OCI-LY7 (cell line): ENCODE results near the gene TRIM28. TPM values are rescaled to one million over a fixed set of nuclear protein-coding genes. Genes with fewer than 3 reads are reported as not detected.

ENCODE experiments used
- BruUV-seq: library from RNA; stranded (reverse); fragments of 400-500 nt; replicated peaks from 2 replicates; lab custom pipeline; 2021; lab: Mats Ljungman, UMichigan
- CTCF ChIA-PET: fragments of 300-600 bp; sonication (Branson Sonifier 250); formaldehyde crosslinking; loops from one replicate; lab custom pipeline; 2022; ENCODE audit warnings: antibody characterized with exemption; ENCODE audit not compliant: unreplicated experiment; lab: Charles Lee
- POLR2A ChIA-PET: fragments of 300-600 bp; sonication (Branson Sonifier 250); formaldehyde crosslinking; loops from one replicate; lab custom pipeline; 2022; ENCODE audit warnings: antibody characterized with exemption; lab: Charles Lee
- DNase-seq: peaks from one replicate; pipeline ENCODE4 v3.0.0-alpha.2; 2015; ENCODE audit warnings: low spot score
- H2AFZ ChIP-seq: fragments of 200-600 bp; sonication (generic), shearing (Covaris generic); 2 replicates; pipeline ENCODE4 v1.6.1; 2014; ENCODE audit warnings: mild to moderate bottlenecking, antibody characterized with exemption, low read length, moderate library complexity
- H3K27ac ChIP-seq: fragments of 200-600 bp; sonication (generic); 2 replicates; pipeline ENCODE4 v1.5.1; 2014; ENCODE audit warnings: mixed run types, low read depth, mild to moderate bottlenecking, moderate library complexity, low read length, inconsistent platforms; ENCODE audit not compliant: poor library complexity, severe bottlenecking
- H3K36me3 ChIP-seq: fragments of 200-600 bp; sonication (generic); 2 replicates; pipeline ENCODE4 v1.6.1; 2014; ENCODE audit warnings: mild to moderate bottlenecking, antibody characterized with exemption, low read length, moderate library complexity, mixed read lengths; ENCODE audit not compliant: insufficient read depth
- H3K4me1 ChIP-seq: fragments of 200-600 bp; sonication (generic); 2 replicates; pipeline ENCODE4 v1.5.1; 2014; ENCODE audit warnings: mild to moderate bottlenecking, low read length; ENCODE audit not compliant: insufficient read depth, poor library complexity, severe bottlenecking
- H3K4me2 ChIP-seq: fragments of 200-600 bp; sonication (generic); 2 replicates; pipeline ENCODE4 v1.6.1; 2014; ENCODE audit warnings: mild to moderate bottlenecking, low read length
- H3K4me3 ChIP-seq: fragments of 200-600 bp; sonication (generic); 2 replicates; pipeline ENCODE4 v1.5.1; 2014; ENCODE audit warnings: mild to moderate bottlenecking, low read depth, low read length; ENCODE audit not compliant: poor library complexity, severe bottlenecking
- H3K79me2 ChIP-seq: fragments of 200-600 bp; sonication (generic); 2 replicates; pipeline ENCODE4 v1.6.1; 2016; ENCODE audit warnings: low read depth, mild to moderate bottlenecking, low read length, moderate library complexity, mixed read lengths; ENCODE audit not compliant: insufficient read depth
- H3K9me2 ChIP-seq: fragments of 200-600 bp; sonication (generic); 2 replicates; pipeline ENCODE4 v1.6.1; 2016; ENCODE audit warnings: mild to moderate bottlenecking, low read length, mixed read lengths; ENCODE audit not compliant: insufficient read depth
- H3K9me3 ChIP-seq: fragments of 200-600 bp; sonication (generic); 2 replicates; pipeline ENCODE4 v1.6.1; 2014; ENCODE audit warnings: mild to moderate bottlenecking, mixed run types, low read length, mixed read lengths
- H4K20me1 ChIP-seq: fragments of 200-600 bp; sonication (generic); 2 replicates; pipeline ENCODE4 v1.6.1; 2014; ENCODE audit warnings: mild to moderate bottlenecking, antibody characterized with exemption, low read length, moderate library complexity, mixed read lengths; ENCODE audit not compliant: insufficient read depth
- EZH2phosphoT487 ChIP-seq: fragments of 200-600 bp; sonication (generic); IDR thresholded peaks from 2 replicates; pipeline ENCODE4 v1.6.1; 2018; ENCODE audit warnings: low read depth, borderline replicate concordance, mild to moderate bottlenecking, mixed run types, antibody characterized with exemption, low read length, moderate library complexity, mixed read lengths
- intact Hi-C: fragments of 100-400 bp; cut with micrococcal nuclease; formaldehyde crosslinking; loops from one replicate; pipeline ENCODE4 v1.10.0; 2022; ENCODE audit not compliant: unreplicated experiment
- total RNA-seq, 2 experiments: library from RNA; depleted of rRNA in 1 of 2; stranded (reverse); fragments of >200 nt in 1 of 2; shearing (Covaris generic) in 1 of 2; gene quantifications; 2 replicates each; pipeline ENCODE4 v1.2.3, GENCODE V29; 2014 to 2022
- TF ChIP-seq, protein P1 (sequence below): fragments of 200-600 bp; sonication (generic); conservative IDR thresholded peaks from 2 replicates; pipeline ENCODE4 v1.5.1; 2014; ENCODE audit warnings: mild to moderate bottlenecking, antibody characterized with exemption, low read length, moderate library complexity, mixed read lengths

The TRIM28 gene
- total RNA-seq, 2 experiments from 2014 or later: 601 to 729 TPM

DNA sequence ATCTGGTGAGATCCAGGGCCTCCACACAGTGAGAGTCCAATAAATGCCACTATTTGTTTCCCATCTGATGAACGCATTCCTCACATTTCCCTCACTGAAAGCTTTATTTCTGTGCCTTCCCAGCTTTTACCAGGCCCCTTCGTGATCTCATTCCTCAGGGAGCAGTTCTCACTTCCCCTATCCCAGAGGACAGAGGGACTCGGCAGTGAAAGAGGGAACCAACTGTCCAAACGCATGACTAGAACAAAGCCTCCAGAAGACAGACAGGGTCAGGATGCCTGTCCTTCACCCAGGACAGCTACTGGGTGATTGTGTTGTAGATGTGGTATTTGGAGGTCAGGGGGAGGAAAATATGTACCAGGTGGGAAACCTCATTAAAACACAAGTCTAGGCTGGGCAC is 22.2 kb upstream of the TRIM28 start:
- Histone ChIP-seq H4K20me1 (no peaks in the 10 kb centered on the region), H3K4me2 (no peak overlapping the region), H3K27ac (no peak overlapping the region), H3K4me3 (no peak overlapping the region), H3K4me1 (peaks cover 14% of the 10 kb centered on the region), H2AFZ (no peak overlapping the region), H3K9me2 (no peaks in the 10 kb centered on the region), H3K79me2 (peaks cover 11% of the 10 kb centered on the region; the same call in 1 of the 2 replicates), H3K9me3 (no peaks in the 10 kb centered on the region), H3K36me3 (peaks cover 4% of the 10 kb centered on the region)
- CTCF ChIA-PET: no interaction called here
- BruUV-seq: no TSS peak
- intact Hi-C loops: no loop called here
- DNase-seq: no peak
- TF ChIP-seq EZH2phosphoT487: no peak
- TF ChIP-seq, protein P1, sequence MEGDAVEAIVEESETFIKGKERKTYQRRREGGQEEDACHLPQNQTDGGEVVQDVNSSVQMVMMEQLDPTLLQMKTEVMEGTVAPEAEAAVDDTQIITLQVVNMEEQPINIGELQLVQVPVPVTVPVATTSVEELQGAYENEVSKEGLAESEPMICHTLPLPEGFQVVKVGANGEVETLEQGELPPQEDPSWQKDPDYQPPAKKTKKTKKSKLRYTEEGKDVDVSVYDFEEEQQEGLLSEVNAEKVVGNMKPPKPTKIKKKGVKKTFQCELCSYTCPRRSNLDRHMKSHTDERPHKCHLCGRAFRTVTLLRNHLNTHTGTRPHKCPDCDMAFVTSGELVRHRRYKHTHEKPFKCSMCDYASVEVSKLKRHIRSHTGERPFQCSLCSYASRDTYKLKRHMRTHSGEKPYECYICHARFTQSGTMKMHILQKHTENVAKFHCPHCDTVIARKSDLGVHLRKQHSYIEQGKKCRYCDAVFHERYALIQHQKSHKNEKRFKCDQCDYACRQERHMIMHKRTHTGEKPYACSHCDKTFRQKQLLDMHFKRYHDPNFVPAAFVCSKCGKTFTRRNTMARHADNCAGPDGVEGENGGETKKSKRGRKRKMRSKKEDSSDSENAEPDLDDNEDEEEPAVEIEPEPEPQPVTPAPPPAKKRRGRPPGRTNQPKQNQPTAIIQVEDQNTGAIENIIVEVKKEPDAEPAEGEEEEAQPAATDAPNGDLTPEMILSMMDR: no peak
- POLR2A ChIA-PET: interaction anchor here (0.7 to 2.7 kb wide), 3 partner anchors 22 to 146 kb away, joined by 5 to 14 read pairs (median 11); partner anchors contain the start of gene TRIM28

DNA sequence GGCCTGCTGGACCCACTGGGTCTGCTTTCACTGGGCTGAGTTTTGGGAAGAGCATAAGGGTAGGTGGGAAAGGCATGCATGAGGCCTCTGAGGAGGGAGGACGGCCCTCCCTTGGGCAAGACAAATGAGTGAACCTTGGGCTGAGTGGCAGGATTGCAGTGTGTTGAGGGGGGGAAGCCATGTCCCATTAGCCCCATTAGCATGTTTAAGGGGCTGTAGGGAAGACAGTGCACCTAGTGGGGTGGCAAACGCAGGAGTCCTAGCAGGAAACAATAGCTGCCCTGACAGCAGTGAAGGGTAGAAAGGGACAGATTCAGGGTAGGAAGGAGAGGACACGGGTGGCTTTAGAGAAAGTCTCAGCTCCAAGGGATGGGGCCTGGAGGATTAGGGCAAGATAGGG is 21.2 kb upstream of the TRIM28 start:
- TF ChIP-seq, protein P1: no peak
- no peak for TF ChIP-seq EZH2phosphoT487
- POLR2A ChIA-PET: no interaction called here
- no TSS peak for BruUV-seq
- no peaks in the 10 kb centered on the region for H3K9me3 ChIP-seq
- DNase-seq: no peak
- no peak overlapping the region for H3K4me3 ChIP-seq
- CTCF ChIA-PET: no interaction called here
- H3K27ac ChIP-seq: no peak overlapping the region
- H3K4me1 ChIP-seq: peaks cover 14% of the 10 kb centered on the region
- no peaks in the 10 kb centered on the region for H4K20me1 ChIP-seq
- H3K4me2 ChIP-seq: no peak overlapping the region
- intact Hi-C loops: no loop called here
- no peak overlapping the region for H2AFZ ChIP-seq
- no peaks in the 10 kb centered on the region for H3K9me2 ChIP-seq
- no peaks in the 10 kb centered on the region for H3K36me3 ChIP-seq
- peaks cover 11% of the 10 kb centered on the region; the same call in 1 of the 2 replicates for H3K79me2 ChIP-seq

DNA sequence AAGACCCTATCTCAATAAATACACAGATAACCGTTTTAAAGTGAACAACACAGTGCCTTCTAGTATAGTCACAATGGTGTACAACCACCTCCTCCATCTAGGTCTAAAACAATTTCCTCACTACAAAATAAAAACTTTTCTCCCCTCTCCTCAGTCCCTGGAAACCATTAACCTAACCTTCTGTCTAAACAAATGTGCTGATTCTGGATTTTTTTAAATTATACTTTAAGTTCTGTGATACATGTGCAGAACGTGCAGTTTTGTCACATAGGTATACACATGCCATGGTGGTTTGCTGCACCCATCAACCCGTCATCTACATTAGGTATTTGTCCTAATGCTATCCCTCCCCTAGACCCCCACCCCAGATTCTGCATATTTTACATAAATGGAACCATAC is 14.5 kb upstream of the TRIM28 start:
- POLR2A ChIA-PET: interaction anchor here (0.7 to 0.8 kb wide), 2 partner anchors 15 to 30 kb away, joined by 3 to 4 read pairs; partner anchors contain the start of gene TRIM28
- TF ChIP-seq, protein P1: no peak
- no peak for TF ChIP-seq EZH2phosphoT487
- Histone ChIP-seq H2AFZ (no peak overlapping the region), H3K9me2 (no peaks in the 10 kb centered on the region), H3K9me3 (no peaks in the 10 kb centered on the region), H4K20me1 (no peaks in the 10 kb centered on the region), H3K79me2 (no peaks in the 10 kb centered on the region), H3K4me2 (no peak overlapping the region), H3K27ac (no peak overlapping the region), H3K36me3 (no peaks in the 10 kb centered on the region), H3K4me3 (no peak overlapping the region), H3K4me1 (peaks cover 6% of the 10 kb centered on the region)
- no TSS peak for BruUV-seq
- DNase-seq: no peak
- intact Hi-C loops: no loop called here
- CTCF ChIA-PET: interaction anchor here (1.0 kb wide), 1 partner anchor 24 kb away, joined by 3 read pairs; no protein-coding TSS in a partner anchor
